IMR-90 (cell line): Measurements from ENCODE around the gene FER. TPM values are rescaled to one million over a fixed set of nuclear protein-coding genes. Genes with fewer than 3 reads are reported as not detected.

Source experiments
- ATAC-seq: fragments of 200-7000 bp; cut with Tn5 transposase; 2 replicates; pipeline ENCODE4 v1.9.1; 2020; ENCODE audit warnings: low read depth, mild to moderate bottlenecking, moderate library complexity
- BruUV-seq: library from RNA; stranded (reverse); fragments of 400-500 nt; replicated peaks from 2 replicates; lab custom pipeline; 2021; lab: Mats Ljungman, UMichigan
- CTCF ChIA-PET: fragments of 300-600 bp; formaldehyde crosslinking; extraction: SDS; loops from one replicate; lab custom pipeline; 2021; ENCODE audit warnings: antibody characterized with exemption; lab: Yijun Ruan, JAX
- POLR2A ChIA-PET: fragments of 300-600 bp; sonication (Branson Sonifier 250); formaldehyde crosslinking; loops from one replicate; lab custom pipeline; 2022; ENCODE audit warnings: antibody characterized with exemption; ENCODE audit not compliant: unreplicated experiment; lab: Charles Lee
- DNase-seq: peaks from one replicate; pipeline ENCODE4 v3.0.0; 2013
- H2AFZ ChIP-seq: replicated peaks from 2 replicates; pipeline ENCODE3; 2013; ENCODE audit warnings: low read length, mild to moderate bottlenecking; ENCODE audit not compliant: poor library complexity
- H2AK5ac ChIP-seq: 2 replicates; pipeline ENCODE4 v1.6.1; 2013; ENCODE audit warnings: low read depth, low read length, inconsistent platforms
- H2AK9ac ChIP-seq: replicated peaks from 2 replicates; pipeline ENCODE3; 2013; ENCODE audit warnings: mild to moderate bottlenecking, low read depth, low read length, moderate library complexity; ENCODE audit not compliant: poor library complexity
- H2BK120ac ChIP-seq: 2 replicates; pipeline ENCODE4 v1.6.1; 2013; ENCODE audit warnings: low read depth, low read length, inconsistent platforms
- H2BK15ac ChIP-seq: 3 replicates; pipeline ENCODE4 v1.6.1; 2013; ENCODE audit warnings: low read depth, low read length, inconsistent platforms
- H2BK20ac ChIP-seq: 2 replicates; pipeline ENCODE4 v1.6.1; 2013; ENCODE audit warnings: low read depth, mild to moderate bottlenecking, inconsistent platforms, low read length, moderate library complexity
- H2BK5ac ChIP-seq: 2 replicates; pipeline ENCODE4 v1.6.1; 2013; ENCODE audit warnings: mild to moderate bottlenecking, low read depth, low read length, inconsistent platforms; ENCODE audit not compliant: poor library complexity, severe bottlenecking
- H3K14ac ChIP-seq: replicated peaks from 2 replicates; pipeline ENCODE4 v1.6.1; 2013; ENCODE audit warnings: low read depth, low read length, inconsistent platforms
- H3K18ac ChIP-seq: 2 replicates; pipeline ENCODE4 v1.6.1; 2013; ENCODE audit warnings: low read depth, low read length, control low read depth
- H3K23ac ChIP-seq: 2 replicates; pipeline ENCODE4 v1.6.1; 2013; ENCODE audit warnings: low read depth, low read length, inconsistent platforms
- H3K27ac ChIP-seq: 2 replicates; pipeline ENCODE4 v1.5.1; 2013; ENCODE audit warnings: mild to moderate bottlenecking, control low read depth, low read length; ENCODE audit not compliant: insufficient read depth
- H3K27me3 ChIP-seq: 2 replicates; pipeline ENCODE4 v1.6.1; 2013; ENCODE audit warnings: low read length; ENCODE audit not compliant: control insufficient read depth, insufficient read depth
- H3K36me3 ChIP-seq: 2 replicates; pipeline ENCODE4 v1.6.1; 2013; ENCODE audit warnings: low read length, mixed read lengths; ENCODE audit not compliant: control insufficient read depth, insufficient read depth
- H3K4ac ChIP-seq: 2 replicates; pipeline ENCODE4 v1.6.1; 2013; ENCODE audit warnings: low read depth, low read length, inconsistent platforms
- H3K4me1 ChIP-seq: 2 replicates; pipeline ENCODE4 v1.6.1; 2013; ENCODE audit warnings: low read length, mixed read lengths; ENCODE audit not compliant: control insufficient read depth, insufficient read depth
- H3K4me2 ChIP-seq: 2 replicates; pipeline ENCODE4 v1.6.1; 2013; ENCODE audit warnings: low read depth, mild to moderate bottlenecking, control low read depth, low read length, moderate library complexity
- H3K4me3 ChIP-seq: 2 replicates; pipeline ENCODE4 v1.5.1; 2013; ENCODE audit warnings: low read depth, mild to moderate bottlenecking, control low read depth, low read length, moderate library complexity; ENCODE audit not compliant: insufficient read depth
- H3K56ac ChIP-seq: 2 replicates; pipeline ENCODE4 v1.6.1; 2013; ENCODE audit warnings: low read length, inconsistent platforms; ENCODE audit not compliant: insufficient read depth; ENCODE audit errors: extremely low read depth
- H3K79me1 ChIP-seq, 2 experiments: 2 replicates each; pipeline ENCODE4 v1.6.1; 2013; ENCODE audit warnings: low read length in 2 of 2, inconsistent platforms in 1 of 2, low read depth in 1 of 2
- H3K9ac ChIP-seq: 2 replicates; pipeline ENCODE4 v1.6.1; 2013; ENCODE audit warnings: low read depth, low read length, control low read depth
- H3K9me1 ChIP-seq: 2 replicates; pipeline ENCODE4 v1.6.1; 2013; ENCODE audit warnings: low read length, inconsistent platforms; ENCODE audit not compliant: insufficient read depth
- H3K9me3 ChIP-seq: 2 replicates; pipeline ENCODE4 v1.6.1; 2013; ENCODE audit warnings: low read length; ENCODE audit not compliant: control insufficient read depth, insufficient read depth
- H4K20me1 ChIP-seq: 2 replicates; pipeline ENCODE4 v1.6.1; 2013; ENCODE audit warnings: low read length, inconsistent platforms; ENCODE audit not compliant: insufficient read depth
- H4K5ac ChIP-seq: 2 replicates; pipeline ENCODE4 v1.6.1; 2013; ENCODE audit warnings: mild to moderate bottlenecking, low read depth, low read length, control low read depth
- H4K8ac ChIP-seq, 2 experiments: 2 replicates each; pipeline ENCODE4 v1.6.1; 2013; ENCODE audit warnings: low read depth in 2 of 2, low read length in 2 of 2, control low read depth in 1 of 2, inconsistent platforms in 1 of 2
- H4K91ac ChIP-seq: 2 replicates; pipeline ENCODE4 v1.6.1; 2013; ENCODE audit warnings: low read depth, low read length, inconsistent platforms; ENCODE audit not compliant: insufficient read depth
- BHLHE40 ChIP-seq: fragments of 150-350 bp; IDR thresholded peaks from 2 replicates; pipeline ENCODE4 v1.6.1; 2016; ENCODE audit warnings: mild to moderate bottlenecking, low read depth, low read length
- CEBPB ChIP-seq: IDR thresholded peaks from 2 replicates; pipeline ENCODE4 v1.6.1; 2012; ENCODE audit warnings: low read depth, low read length, improper control_type of control experiment
- CHD1 ChIP-seq: IDR thresholded peaks from 2 replicates; pipeline ENCODE4 v1.6.1; 2012; ENCODE audit warnings: low read depth, low read length, improper control_type of control experiment
- FOS ChIP-seq: fragments of 150-350 bp; IDR thresholded peaks from 2 replicates; pipeline ENCODE4 v1.6.1; 2016; ENCODE audit warnings: low read depth, low read length
- MAFK ChIP-seq: IDR thresholded peaks from 2 replicates; pipeline ENCODE4 v1.6.1; 2012; ENCODE audit warnings: low read depth, low read length, improper control_type of control experiment
- MAZ ChIP-seq: IDR thresholded peaks from 2 replicates; pipeline ENCODE4 v1.6.1; 2012; ENCODE audit warnings: low read depth, mild to moderate bottlenecking, low read length, improper control_type of control experiment, moderate library complexity, borderline replicate concordance
- MXI1 ChIP-seq: IDR thresholded peaks from 2 replicates; pipeline ENCODE4 v1.6.1; 2012; ENCODE audit warnings: low read depth, mild to moderate bottlenecking, low read length, moderate library complexity, borderline replicate concordance
- NFE2L2 ChIP-seq: fragments of 150-350 bp; IDR thresholded peaks from 2 replicates; pipeline ENCODE4 v1.6.1; 2016; ENCODE audit warnings: low read depth, mild to moderate bottlenecking, low read length
- POLR2A ChIP-seq: IDR thresholded peaks from 2 replicates; pipeline ENCODE4 v1.6.1; 2012; ENCODE audit warnings: mild to moderate bottlenecking, low read depth, low read length
- RAD21 ChIP-seq: IDR thresholded peaks from 2 replicates; pipeline ENCODE4 v1.6.1; 2012; ENCODE audit warnings: low read length, improper control_type of control experiment
- RFX5 ChIP-seq: IDR thresholded peaks from 2 replicates; pipeline ENCODE4 v1.8.0; 2012; ENCODE audit warnings: low read depth, mild to moderate bottlenecking, low read length, moderate library complexity
- SMC3 ChIP-seq: fragments of 150-350 bp; IDR thresholded peaks from 2 replicates; pipeline ENCODE4 v1.6.1; 2016; ENCODE audit warnings: low read depth, mild to moderate bottlenecking, antibody characterized with exemption, low read length, moderate library complexity
- USF2 ChIP-seq: fragments of 150-350 bp; IDR thresholded peaks from 2 replicates; pipeline ENCODE4 v1.6.1; 2017; ENCODE audit warnings: mild to moderate bottlenecking, antibody characterized with exemption, low read length, low read depth
- WGBS, 2 experiments: methylation state at CpG; one replicate each; pipeline versions ENCODE4 v1.1.5 to v1.1.7; 2013; ENCODE audit warnings: missing lambda C conversion rate in 2 of 2; ENCODE audit not compliant: insufficient read length in 1 of 2; ENCODE audit errors: extremely low coverage in 2 of 2; 5-methylcytosine and 5-hydroxymethylcytosine counted together
- dilution Hi-C: fragments of 300-500 bp; cut with HindIII; formaldehyde crosslinking; loops from one replicate; pipeline ENCODE4 v1.14.3; 2018; ENCODE audit warnings: low sequenced_read_pairs; ENCODE audit not compliant: unreplicated experiment
- in situ Hi-C: fragments of 300-500 bp; cut with MboI; formaldehyde crosslinking; loops from 3 replicates; pipeline ENCODE4 v1.14.3; 2019; ENCODE audit warnings: low sequenced_read_pairs, inconsistent platforms, mixed read lengths
- intact Hi-C: fragments of 100-400 bp; cut with micrococcal nuclease; formaldehyde crosslinking; loops from 2 replicates; pipeline ENCODE4 v1.10.0; 2022
- polyA plus RNA-seq, 3 experiments: library from polyadenylated mRNA; depleted of rRNA; stranded (reverse); fragments of >200 nt; gene quantifications; 2 replicates each; pipeline ENCODE4 v1.2.3, GENCODE V29; 2012; ENCODE audit warnings: low replicate concordance in 1 of 3
- total RNA-seq: library from RNA; depleted of rRNA; stranded (reverse); fragments of >200 nt; gene quantifications from 2 replicates; pipeline ENCODE4 v1.2.3, GENCODE V29; 2012
- TF ChIP-seq, protein P1 (sequence below): conservative IDR thresholded peaks from 2 replicates; pipeline ENCODE4 v1.5.1; 2012; ENCODE audit warnings: mild to moderate bottlenecking, low read depth, low read length, improper control_type of control experiment

Gene FER
- total and polyA plus RNA-seq, 2 of the 4 experiments (the other 2 are of a cell fraction) = 3.5 to 32.4 TPM

- no peaks in the 10 kb centered on the region; a peak in 2 of 4 replicates for H3K79me1 ChIP-seq
- H3K9me1 ChIP-seq = no peaks in the 10 kb centered on the region
- DNase-seq (peak; percentile 66), ATAC-seq (peak; percentile 38)
- no peak overlapping the region for H3K23ac ChIP-seq
- H2AK9ac ChIP-seq = no peak overlapping the region
- no peak overlapping the region for H3K4me2 ChIP-seq
- no peak overlapping the region for H2AK5ac ChIP-seq
- dilution Hi-C loops = no loop called here
- no peak overlapping the region for H3K18ac ChIP-seq
- no peaks in the 10 kb centered on the region for H4K20me1 ChIP-seq
- no peak overlapping the region for H3K9ac ChIP-seq
- H3K36me3 ChIP-seq = no peaks in the 10 kb centered on the region
- WGBS, 2 experiments = no CpG with 5 or more reads among the region's 4 CpGs
- ChIA-PET CTCF (interaction anchor here (0.6 to 1.2 kb wide), 3 partner anchors 9 to 55 kb away, joined by 3 to 7 read pairs (median 7); no protein-coding TSS in a partner anchor), POLR2A (no interaction called here)
- no peak overlapping the region for H2BK20ac ChIP-seq
- no peak overlapping the region for H3K56ac ChIP-seq
- no peak overlapping the region for H3K27ac ChIP-seq
- no peak overlapping the region for H4K91ac ChIP-seq
- H4K5ac ChIP-seq = no peak overlapping the region
- no peaks in the 10 kb centered on the region for H3K9me3 ChIP-seq
- in situ Hi-C loops = no loop called here
- H3K14ac ChIP-seq = no peak overlapping the region
- BruUV-seq = no TSS peak
- H2BK120ac ChIP-seq = no peak overlapping the region
- intact Hi-C loops = no loop called here
- H2BK15ac ChIP-seq = no peak overlapping the region
- H4K8ac ChIP-seq = no peak overlapping the region
- no peak overlapping the region for H3K4ac ChIP-seq
- H3K4me1 ChIP-seq = peaks cover 7% of the 10 kb centered on the region
- no peak overlapping the region for H2BK5ac ChIP-seq
- no peak overlapping the region for H2AFZ ChIP-seq
- H3K4me3 ChIP-seq = no peak overlapping the region
- no peaks in the 10 kb centered on the region for H3K27me3 ChIP-seq
- TF ChIP-seq SMC3 (no peak), RFX5 (no peak), MAFK (no peak), BHLHE40 (no peak), MAZ (no peak), FOS (no peak), CEBPB (no peak), USF2 (no peak), POLR2A (no peak), MXI1 (no peak), NFE2L2 (no peak), RAD21 (no peak), CHD1 (no peak)
- TF ChIP-seq, protein P1, sequence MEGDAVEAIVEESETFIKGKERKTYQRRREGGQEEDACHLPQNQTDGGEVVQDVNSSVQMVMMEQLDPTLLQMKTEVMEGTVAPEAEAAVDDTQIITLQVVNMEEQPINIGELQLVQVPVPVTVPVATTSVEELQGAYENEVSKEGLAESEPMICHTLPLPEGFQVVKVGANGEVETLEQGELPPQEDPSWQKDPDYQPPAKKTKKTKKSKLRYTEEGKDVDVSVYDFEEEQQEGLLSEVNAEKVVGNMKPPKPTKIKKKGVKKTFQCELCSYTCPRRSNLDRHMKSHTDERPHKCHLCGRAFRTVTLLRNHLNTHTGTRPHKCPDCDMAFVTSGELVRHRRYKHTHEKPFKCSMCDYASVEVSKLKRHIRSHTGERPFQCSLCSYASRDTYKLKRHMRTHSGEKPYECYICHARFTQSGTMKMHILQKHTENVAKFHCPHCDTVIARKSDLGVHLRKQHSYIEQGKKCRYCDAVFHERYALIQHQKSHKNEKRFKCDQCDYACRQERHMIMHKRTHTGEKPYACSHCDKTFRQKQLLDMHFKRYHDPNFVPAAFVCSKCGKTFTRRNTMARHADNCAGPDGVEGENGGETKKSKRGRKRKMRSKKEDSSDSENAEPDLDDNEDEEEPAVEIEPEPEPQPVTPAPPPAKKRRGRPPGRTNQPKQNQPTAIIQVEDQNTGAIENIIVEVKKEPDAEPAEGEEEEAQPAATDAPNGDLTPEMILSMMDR = no peak
Observed at GRCh38 chr5:109141222-109142200, 393.8 kb downstream of the FER start.
